HG02973 (cell line): Measurements from ENCODE around the gene NACA.

Experiments used
- ATAC-seq: cut with Tn5 transposase; IDR thresholded peaks from one replicate; pipeline ENCODE4 v1.9.1; 2021; ENCODE audit warnings: moderate library complexity; ENCODE audit not compliant: unreplicated experiment

NACA gene

GRCh38 chr12:56688129-56688845, 36.8 kb downstream of the NACA start, which contains the start of gene PTGES3:
PTGES3 (minus strand) TSS chr12:56688284; CDS start chr12:56687999, 285 bp downstream.
- peak; percentile 52 for ATAC-seq

GRCh38 chr12:56687223-56688128, 37.6 kb downstream of the NACA start:
- no peak for ATAC-seq

GRCh38 chr12:56684745-56685359, 40.2 kb downstream of the NACA start:
- ATAC-seq: no peak

- ATAC-seq: no peak
These were observed 42.8 kb downstream of the NACA start for GRCh38 chr12:56682323-56682722.

GRCh38 chr12:56679883-56680575, 45.1 kb downstream of the NACA start:
- no peak for ATAC-seq

- ATAC-seq: no peak
These were observed 46.2 kb downstream of the NACA start for GRCh38 chr12:56678852-56679251.

GRCh38 chr12:56677680-56678079, 47.4 kb downstream of the NACA start:
- ATAC-seq: peak; percentile 80

GRCh38 chr12:56676851-56677580, 48.1 kb downstream of the NACA start:
- no peak for ATAC-seq

GRCh38 chr12:56671608-56672007, 53.5 kb downstream of the NACA start:
- ATAC-seq: no peak

GRCh38 chr12:56670836-56671235, 54.3 kb downstream of the NACA start:
- no peak for ATAC-seq

GRCh38 chr12:56668197-56668457, 57.0 kb downstream of the NACA start:
- no peak for ATAC-seq
